ENCODE results near the gene CACNA2D2.

The CACNA2D2 gene

DNA sequence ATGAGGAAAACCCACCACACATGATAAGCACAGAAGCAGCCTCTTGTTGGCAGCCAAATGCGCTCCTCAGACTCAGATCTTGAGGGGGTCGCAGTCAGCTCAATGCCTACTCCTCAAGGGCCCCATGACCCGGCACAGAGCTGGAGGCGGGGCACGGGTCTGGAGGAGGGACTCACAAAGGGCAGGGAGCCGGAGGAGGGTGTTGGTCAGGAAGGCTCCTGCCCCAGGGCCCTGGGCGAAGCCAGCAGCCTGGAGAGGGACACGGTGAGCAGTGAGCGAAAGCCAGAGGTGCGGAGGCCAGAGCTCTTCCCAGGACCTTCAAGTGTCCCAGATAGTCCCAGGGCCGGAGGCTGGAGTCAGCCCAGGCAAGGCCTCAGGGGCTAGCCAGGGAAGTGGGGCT is 9.8 kb downstream of the CACNA2D2 start:
- DNase-seq = no peak

DNA sequence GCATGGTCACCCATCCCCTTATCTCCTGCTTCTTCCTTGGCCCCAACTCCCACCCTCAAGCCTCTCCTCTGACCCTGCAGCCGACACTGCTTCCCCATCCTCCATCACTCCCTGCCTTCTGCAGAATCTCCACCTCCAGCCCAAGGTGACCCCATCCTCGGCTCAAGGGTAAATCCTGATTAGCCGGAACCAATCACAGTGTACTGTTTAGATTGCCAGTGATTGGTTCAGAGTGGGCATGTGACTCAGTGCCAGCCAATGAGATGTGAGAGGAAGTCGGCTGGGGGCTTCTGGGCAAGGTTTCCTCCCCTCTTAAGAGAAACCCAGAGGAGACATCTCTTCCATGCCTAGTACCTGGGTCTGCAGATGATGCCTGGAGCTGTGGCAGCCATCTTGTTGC is 10.3 kb downstream of the CACNA2D2 start:
- DNase-seq = no peak

DNA sequence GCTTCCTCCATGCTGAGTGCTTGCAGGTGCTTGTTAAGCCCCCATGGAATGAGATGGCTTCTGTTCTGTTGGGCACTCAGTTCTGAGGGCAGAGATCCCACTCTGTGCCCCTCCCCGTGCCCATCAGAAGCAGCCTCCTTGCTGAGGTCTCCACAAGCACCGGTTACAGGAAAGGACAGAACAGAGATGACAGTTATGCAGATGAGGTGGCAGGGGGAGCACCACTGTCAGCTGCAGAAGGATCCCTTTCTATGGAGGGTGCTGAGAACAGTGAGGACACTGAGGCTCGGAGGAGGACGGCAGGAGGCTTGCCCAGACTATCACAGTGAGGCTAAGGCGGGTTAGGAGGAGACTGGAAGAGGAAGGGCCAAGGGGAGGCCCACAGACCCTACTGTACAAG is 12.4 kb downstream of the CACNA2D2 start:
- DNase-seq = no peak

GRCh38 chr3:50490424-50490823 is 13.0 kb downstream of the CACNA2D2 start:
- no peak for DNase-seq

DNA sequence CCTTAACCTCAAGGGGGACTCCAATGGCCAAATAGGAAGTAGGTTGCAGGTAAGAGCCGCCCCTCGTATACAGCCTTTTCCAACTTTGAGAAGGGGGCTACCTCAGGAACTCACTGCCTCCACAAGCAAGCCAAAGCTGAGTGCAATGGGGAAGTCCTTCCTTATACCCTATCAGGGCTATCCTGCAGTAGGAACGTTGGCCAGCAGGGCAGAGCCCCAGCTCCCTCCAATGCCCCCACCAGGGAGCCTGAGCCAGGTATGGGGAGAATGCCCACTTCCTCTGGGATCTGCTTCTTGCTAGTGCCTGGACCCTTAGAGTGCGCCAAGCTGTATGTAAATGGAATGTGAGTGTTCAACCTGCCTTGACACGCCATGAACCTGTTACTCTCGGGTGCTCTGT is 16.3 kb downstream of the CACNA2D2 start:
- no peak for DNase-seq

GRCh38 chr3:50486219-50486888 is 17.1 kb downstream of the CACNA2D2 start:
- no peak for DNase-seq

DNA sequence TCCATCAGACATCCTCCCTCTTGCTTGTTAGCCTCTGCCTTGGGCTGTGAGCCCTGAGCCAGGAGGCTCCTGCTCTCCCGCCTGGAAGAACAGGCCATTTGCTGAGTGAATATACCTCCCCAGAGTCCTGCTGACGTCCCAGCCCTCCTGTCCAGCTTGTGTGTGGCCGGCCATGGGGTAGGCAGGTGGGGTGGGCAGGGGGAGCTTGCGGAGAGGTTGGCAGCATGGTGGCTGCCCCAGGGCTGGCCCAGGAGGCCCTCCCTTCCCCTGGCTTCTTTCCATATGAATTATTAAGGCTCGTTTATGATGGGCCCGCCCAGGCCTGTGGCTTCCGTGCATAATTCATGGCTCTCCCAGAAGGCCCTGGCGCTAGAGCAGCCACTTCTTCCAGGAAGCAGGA is 18.7 kb downstream of the CACNA2D2 start:
- DNase-seq = no peak

DNA sequence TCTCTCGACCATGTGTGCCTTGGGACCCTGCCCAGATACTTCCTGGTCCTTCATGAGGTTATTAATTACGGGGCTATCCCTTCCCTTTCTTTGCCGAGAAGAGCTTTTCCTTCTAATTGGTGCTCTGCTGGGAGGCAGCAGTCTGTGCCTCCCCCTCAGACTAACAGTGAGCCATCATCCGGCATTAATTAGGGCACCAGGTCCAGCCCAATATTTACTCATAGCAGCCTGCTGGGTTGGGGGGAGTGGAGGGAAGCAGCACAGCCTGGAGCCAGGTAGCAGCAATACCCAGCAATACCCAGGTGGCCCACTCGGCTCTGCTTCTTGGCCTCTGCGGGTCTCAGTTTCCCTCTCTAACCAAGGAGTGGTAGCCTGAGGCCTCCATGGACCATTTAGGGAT is 20.1 kb downstream of the CACNA2D2 start:
- no peak for DNase-seq

DNA sequence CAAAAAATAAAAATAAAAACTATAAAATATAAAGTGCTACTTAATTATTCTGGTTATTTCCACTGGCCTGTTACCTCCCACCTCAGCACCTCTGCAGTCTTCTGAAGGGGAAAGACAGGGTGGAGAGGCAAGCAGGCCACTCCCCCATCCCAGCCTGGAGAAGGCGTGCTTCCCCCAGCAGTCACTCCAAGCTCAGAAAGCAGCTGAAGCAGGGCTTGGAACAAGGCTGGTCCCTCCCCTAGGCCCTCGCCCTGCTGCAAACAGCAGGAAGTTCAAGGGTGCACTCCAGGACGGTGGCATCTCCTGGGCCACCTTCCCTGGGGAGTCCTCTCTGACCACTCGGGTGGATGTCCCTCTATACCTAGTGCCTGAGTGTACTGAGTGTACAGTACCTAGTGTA is 21.4 kb downstream of the CACNA2D2 start:
- DNase-seq = no peak

DNA sequence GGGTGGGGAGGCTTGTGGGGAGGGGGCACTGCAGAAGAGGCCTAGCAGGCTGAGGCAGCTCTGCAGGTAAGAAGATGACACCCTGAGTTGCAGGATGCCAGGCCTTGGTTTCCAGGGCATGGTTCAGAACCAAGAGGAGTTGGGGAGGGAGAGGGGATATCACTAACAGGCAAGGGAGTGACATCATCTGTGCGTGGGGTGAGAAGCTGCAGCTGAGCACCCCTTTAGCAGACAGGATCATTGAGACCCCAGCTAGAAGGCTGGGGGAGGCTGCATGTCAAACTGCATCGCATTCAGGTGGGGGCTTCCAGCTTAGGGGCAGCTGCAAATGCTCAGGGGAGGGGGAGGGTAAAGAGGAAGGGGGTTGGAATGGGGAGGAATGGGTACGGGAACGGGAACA is 23.0 kb downstream of the CACNA2D2 start:
- no peak for DNase-seq

- DNase-seq = no peak
Measured at GRCh38 chr3:50479523-50479922, 23.9 kb downstream of the CACNA2D2 start.

DNA sequence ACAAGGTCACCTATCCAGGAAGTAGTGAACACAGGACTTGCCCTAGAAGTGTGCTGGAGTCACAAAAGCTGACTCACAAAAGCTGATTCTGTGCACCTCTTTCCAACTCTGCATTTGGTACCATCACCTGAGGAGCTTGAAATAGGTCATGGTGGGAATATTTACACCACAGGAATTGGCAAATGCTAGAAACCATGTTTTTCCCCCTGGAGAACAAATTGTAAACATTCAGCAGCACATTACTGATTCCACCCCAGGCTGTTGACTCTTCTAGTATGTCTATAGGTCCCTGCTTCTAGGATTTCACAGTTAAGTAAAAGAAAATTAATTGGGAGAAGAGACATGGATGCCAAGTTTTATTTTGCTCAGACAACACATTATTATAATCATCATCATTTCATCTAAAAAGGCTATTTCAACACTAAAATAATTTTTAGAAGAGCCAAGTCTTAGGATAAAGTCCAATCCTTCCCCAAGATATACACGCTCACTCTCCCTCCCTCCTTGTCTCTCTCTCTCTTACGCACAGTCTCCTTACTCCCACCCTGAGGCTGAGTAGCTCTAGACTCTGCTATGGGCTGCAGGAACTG is 24.7 kb downstream of the CACNA2D2 start:
- DNase-seq = no peak

DNA sequence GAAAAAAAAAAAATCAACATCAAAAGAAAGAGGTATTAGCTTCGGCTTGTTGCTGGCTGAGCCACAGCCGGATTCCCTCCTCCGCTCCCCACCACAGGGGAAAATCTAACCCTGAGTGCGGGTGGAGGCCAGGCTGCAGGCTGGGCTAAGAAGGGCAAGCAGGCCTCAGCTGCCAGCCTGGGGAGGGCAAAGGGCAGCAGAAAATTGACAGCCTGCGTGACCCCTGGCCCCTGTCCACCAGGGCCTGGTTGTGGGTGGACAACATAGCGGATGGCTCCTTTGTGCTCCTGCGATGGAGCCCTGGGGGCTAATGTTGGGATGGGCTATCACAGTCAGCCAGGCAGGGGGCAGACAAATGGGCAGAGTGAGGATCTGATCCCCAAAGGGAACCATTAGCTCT is 25.4 kb downstream of the CACNA2D2 start:
- DNase-seq = no peak

- no peak for DNase-seq
Measured at GRCh38 chr3:50475348-50475747, 28.1 kb downstream of the CACNA2D2 start.

DNA sequence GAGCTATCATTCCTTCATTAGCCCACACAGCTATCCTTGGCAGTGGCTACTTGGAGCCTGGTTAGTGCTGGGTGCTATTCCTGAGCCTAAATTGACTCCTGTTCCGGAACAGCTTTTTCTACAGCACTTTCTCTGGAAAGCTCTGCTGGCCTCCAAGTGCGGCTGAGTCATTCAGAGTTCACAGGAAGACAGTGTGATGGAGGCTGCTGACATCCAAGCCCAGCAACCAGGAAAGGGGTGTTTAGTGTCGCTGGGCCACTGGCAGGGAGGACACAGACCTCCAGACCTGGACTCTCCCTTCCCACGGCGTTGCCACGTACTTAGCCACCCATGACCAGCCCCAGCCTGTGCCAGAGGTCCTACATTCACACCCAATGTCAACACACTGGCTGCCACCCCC is 28.7 kb downstream of the CACNA2D2 start:
- no peak for DNase-seq

DNA sequence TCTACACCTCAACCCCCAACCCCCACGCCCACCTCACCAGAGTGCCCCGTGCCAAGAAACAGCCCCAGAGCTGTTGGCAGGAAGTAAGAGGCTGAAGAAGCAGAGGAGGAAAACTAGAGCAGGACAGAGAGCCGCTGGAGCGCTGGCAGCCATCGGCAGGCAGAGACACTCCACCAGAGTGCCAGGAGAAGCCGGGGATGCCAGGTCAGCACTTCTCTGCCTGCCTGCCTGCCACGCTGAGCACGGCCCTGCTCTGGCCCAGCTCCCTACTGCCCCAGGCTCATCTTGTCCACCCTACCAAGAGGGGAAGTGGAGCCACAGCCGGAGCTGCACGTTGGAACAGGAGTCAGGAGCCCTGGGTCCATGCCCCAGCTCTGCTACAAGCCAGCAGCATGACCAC is 29.7 kb downstream of the CACNA2D2 start:
- DNase-seq = no peak

- no peak for DNase-seq
Measured at GRCh38 chr3:50472958-50473357, 30.5 kb downstream of the CACNA2D2 start.

DNA sequence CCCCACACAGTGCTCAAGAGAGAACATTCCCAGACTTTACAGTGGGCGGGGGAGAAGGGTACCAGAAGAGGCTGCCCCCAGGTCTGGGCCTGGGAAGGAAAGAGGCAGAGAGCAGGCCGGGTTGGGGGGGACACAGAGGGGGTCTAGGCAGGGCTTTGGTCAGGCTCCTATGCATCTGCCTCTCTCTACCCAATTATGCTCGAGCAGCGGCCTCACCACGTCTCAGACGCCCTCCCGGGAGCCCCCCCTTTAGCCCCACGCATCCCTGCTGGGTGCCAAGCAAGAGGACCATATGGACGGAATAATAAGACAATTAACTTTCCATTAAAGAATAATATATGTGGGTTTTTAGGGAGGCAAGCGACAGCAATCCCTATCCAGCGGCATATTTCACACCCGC is 32.8 kb downstream of the CACNA2D2 start:
- DNase-seq = no peak

DNA sequence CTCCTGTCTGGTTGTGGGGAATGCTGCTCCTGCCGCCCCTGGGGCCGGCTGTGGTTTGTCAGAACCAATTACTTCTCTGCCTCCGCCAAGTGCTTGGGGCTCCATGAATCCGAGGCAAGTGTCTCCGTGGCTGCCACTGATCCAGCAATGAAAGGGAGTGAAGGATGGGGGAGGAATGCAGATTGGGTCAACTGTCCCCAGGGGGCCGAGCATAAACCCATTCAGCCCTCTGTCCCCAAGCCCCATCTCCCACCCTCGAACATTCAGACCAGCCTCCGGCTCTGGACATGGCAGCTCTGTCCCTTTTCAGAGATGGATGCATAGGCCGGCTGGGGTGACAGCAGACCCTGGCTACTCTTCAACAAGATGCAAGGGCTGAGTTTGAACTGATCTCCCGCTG is 35.5 kb downstream of the CACNA2D2 start:
- DNase-seq = no peak

DNA sequence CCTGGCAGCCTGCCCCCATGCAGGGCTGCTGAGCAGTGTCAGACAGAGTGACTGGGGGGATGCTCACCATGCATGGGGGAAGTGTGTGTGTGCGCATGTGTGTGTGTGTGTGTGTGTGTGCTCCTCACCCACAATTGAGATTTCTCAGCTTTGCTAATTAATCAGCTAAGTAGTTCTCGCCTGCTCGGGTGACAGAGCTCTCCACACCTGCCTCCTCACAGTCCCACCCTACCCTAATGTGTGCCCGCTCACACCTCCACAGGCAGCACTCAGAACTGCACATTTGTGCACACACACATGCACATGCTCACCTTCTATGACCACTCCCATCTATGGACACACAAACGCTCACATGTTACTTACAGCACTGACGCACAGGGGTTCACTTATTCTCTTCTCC is 37.3 kb downstream of the CACNA2D2 start:
- no peak for DNase-seq

- DNase-seq = no peak
Measured at GRCh38 chr3:50464569-50464968, 38.9 kb downstream of the CACNA2D2 start.

DNA sequence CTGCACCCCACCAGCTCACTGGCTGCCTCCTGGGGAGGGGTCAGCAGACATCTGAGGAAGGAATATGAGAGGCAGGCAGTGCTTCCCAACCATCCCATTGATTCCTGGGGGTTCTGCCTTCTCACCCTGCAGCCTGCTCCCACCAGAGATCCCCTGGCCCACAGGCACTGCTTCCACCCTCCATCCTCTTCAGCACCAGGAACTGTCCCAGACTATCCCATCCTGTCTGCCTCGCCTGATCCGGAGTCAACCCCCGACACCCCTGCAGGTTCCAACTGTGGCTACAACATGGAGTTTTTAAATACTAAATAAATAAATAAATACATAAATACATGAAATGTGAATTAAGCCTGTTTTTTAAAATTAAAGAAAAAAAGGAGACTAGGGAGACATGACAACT is 43.6 kb downstream of the CACNA2D2 start:
- no peak for DNase-seq

DNA sequence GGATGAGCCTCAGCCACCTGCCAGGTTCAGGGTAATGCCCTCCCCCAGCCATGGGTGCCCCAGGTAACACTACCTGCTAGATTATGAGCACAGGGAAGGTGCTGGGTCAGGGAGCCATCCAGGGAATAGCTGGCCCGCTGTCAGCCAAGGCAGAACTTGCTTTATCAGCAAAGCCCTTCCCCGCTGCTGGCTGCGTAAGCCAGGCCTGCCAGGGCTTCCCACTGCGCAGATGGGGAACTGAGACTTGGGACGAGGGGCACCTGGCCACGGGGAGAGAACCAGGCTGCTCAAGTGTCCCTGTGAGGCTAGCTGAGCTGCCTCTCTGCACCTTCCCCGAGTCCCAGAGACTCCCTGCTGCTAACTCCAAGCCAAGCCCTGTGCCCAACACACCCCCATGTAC is 45.4 kb downstream of the CACNA2D2 start:
- DNase-seq = no peak

DNA sequence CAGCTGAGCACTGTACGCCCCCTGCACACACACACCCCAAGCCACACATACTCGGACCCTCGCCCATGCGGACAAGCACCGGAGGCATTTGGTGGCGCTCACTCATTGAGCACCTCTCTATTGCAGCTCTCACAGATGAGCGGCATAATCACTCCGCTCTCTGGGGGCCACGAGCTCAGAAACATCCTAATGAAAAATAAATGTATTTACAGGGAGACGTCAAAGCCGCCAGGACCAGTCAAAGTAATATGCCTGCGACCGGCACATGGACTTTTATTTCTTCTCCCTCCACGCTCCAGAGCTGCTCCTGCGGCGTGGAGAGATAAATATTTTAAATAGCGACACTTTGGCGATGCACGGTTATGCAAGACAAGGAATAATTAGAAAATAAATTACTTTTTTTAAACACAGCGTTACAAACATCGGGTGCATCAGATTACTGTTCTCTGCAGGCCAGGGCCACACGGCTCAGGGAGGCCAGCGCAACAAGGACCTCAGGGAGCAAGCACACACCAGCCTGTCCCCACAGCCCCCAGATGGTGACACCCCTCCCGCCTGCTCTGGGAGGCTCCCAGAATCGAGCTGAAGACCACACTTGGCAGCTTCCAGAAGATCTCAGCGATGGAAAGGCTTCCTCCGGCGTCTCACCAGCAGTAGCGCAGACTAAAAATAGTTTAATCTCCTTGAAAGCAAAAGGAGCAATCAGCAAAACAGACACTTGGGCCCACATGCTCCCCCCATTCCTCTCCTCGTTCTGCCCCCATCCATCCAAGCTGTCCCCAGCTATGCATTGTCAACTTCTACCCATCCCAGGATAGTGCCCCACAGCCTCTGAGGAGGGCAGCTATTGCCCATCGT is 48.0 kb downstream of the CACNA2D2 start:
- no peak for DNase-seq
